ENCODE results near the gene EPHA8.
A peak's percentile ranks its signal among the peaks of the same experiment; 100 is the strongest.

EPHA8 gene

DNA sequence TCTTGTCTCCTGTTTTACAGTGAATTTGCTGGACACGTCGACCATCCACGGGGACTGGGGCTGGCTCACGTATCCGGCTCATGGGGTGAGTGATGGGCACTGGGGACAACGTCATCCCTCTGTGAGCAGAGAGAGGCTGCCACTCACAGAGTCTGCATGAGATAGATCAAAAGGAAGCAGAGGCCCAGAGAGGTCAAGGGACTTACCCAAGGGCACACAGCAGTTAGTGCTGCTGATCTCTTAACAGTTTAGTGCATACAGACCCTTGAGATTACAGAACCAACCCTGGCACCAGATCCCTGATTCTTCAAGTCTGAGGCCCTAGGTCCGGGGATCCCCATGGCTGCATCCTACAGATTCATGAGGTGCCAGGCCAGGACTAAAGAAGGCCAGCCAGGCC, 6.0 kb downstream of the EPHA8 start:
- no peak for DNase-seq

DNA sequence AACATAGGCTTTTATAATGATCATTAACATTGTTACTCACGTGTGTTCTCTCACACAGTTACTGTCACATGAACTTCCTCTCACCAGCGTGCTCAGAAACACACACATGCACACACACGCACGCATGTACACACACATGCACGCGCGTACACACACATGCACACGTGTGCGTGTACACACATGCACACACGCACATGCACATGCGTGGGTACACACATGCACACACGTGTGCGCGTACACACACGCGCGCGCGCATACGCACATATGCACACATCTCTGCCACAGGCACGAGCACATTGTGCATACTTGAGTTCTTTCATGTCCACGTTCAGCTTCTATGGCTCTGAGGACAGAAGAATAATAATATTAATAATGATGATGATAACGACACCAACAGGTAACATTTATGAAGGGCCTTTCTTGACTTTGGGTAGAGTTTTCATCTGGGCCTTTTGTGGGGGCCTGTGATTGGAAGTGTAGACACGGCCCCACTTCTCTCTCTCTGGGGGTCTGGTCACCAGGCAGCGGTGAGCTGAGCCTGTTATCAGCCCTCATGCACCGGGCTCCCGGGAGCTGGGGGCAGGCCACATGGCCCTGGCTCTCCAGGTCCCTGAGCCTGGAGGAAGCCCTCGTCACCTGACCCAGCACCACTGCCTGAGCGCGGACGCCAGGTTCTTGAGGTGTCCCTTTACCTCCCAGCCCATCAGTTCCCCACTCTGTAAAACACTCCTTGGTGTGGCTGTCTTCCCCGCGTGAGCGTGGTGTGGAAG, 7.0 kb downstream of the EPHA8 start:
- no peak for DNase-seq

DNA sequence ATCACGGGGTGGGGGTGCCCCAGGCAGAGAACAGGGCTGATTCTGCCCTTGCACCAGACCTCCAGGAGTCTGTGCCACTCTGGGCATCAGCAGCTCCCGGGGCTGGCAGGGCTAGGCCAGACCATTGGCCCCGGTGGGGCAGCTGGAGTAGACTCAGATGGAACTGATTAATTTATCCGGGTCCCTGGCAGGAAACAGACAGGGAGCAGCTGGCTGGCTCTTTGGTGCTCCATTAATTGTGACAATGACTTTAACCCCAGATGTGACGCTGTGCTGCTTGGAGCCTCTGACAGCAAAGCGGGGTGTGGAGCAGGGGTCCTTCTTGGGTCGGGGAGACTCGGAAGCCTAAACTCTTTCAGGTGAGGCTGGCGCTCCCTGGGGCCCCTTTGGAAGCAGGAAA, 9.5 kb downstream of the EPHA8 start:
- no peak for DNase-seq

DNA sequence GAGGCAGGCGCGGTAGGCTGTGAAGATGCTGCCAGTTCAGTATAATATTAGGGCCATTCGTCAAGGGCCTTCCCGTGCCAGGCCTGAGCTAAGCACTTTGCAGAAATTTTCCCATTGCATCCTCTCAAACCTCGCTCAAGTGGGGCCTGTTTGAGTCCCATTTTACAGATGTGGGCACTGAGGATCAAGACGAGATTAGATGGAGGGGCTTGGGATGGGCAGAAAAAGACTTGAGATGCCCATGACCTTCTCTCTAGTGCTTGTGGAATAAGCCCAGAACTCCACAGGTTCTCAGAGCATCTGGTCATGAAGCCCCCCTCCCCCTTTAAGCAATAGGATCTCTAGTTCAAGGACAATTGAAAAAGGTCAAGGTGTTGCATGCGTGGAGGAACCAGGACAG, 9.9 kb downstream of the EPHA8 start:
- no peak for DNase-seq

DNA sequence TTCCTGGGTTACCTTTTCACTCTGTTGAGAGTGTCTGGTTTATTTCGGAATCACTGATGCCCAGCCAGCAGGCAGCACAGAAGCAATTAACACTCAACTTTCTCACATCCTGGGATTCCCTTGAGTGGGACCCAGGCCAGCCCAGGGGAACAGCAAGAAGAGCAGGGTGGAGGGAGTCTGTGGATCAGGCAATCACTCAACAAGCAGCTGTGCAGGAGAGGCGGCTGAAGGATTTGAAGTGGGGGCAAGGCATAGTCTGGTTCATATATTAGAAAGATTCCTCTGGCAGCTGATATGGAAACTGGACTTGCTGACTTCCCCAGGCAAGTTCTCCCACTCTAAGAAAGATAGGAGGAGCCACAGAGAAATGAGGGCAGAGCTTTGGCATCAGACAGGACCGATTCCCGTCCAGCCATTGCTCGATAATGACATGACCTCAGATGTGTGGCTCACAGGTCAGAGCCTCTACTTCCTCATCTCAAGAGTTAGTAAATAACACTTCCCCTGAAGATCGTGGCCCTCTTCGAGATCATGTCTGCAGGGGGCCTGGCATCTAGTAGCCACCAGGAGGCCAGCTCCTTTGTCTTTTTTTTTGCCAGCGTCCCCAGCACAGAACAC, 12.4 kb downstream of the EPHA8 start:
- DNase-seq = no peak

DNA sequence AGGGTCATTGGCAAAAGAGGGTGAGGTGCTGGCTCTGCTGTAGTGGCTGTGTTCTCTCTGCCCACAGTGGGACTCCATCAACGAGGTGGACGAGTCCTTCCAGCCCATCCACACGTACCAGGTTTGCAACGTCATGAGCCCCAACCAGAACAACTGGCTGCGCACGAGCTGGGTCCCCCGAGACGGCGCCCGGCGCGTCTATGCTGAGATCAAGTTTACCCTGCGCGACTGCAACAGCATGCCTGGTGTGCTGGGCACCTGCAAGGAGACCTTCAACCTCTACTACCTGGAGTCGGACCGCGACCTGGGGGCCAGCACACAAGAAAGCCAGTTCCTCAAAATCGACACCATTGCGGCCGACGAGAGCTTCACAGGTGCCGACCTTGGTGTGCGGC, 12.9 kb downstream of the EPHA8 start:
- no peak for DNase-seq

DNA sequence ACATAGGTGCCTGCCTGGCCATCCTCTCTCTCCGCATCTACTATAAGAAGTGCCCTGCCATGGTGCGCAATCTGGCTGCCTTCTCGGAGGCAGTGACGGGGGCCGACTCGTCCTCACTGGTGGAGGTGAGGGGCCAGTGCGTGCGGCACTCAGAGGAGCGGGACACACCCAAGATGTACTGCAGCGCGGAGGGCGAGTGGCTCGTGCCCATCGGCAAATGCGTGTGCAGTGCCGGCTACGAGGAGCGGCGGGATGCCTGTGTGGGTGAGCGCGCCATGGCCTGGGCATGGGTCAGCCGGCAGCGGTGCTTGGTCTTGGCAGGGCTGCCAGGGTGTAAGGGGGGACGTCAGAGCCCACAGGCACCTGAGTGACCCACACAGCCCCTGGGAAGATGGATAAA, 13.3 kb downstream of the EPHA8 start:
- DNase-seq = no peak

DNA sequence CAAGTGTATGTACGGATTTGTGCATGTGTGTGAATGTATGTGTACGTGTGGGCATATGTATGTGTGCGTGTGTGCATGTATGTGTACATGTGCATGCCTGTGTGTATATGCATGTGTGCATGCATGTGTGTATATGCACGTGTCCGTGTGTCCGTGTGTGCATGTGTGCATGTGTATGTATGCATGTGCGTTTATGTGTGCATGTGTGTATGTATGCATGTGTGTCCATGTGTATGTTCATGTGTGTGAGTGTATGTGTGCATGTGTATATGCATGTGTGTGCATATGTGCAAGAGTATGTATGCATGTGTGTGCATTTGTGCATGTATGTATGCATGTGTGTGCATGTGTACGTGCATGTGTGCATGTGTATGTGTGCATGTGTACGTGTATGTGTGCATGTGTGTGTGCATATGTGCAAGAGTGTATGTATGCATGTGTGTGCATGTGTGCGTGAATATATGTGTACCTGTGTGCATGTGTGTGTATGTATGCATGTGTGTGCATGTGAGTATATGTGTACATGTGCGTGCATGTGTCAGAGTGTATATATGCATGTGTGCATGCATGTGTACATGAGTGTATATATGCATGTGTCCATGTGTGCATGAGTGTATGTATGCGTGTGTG, 15.6 kb downstream of the EPHA8 start:
- no peak for DNase-seq

DNA sequence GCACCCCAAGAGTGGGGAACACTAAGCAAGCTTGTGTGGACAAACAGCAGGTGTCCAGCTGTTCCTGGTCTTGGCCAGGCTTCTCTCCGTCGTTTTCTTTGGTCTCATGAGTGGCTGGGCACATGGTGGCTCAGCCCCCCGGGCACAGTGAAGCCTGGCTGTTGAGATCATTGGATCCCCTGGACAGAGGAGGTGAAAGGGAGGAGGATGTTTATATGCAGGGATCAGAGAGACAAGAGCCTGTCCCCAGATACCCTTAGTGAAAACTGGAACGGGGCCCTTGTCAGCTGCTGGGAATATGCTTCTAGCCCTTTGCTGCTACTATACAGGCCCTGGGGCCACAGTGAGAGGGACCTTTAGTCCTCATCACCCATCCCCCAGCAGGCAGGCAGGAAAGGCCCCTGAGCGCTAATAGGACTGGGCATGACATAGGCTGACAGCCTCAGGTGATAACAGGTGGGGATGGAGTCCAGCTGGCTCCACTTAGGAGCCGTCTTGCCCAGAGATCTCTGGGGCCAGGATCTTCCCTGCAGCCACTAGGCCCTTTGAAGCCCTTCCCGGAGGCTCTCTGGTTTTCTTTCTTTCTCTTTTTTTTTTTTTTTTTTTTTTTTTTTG, 16.4 kb downstream of the EPHA8 start:
- DNase-seq = no peak

DNA sequence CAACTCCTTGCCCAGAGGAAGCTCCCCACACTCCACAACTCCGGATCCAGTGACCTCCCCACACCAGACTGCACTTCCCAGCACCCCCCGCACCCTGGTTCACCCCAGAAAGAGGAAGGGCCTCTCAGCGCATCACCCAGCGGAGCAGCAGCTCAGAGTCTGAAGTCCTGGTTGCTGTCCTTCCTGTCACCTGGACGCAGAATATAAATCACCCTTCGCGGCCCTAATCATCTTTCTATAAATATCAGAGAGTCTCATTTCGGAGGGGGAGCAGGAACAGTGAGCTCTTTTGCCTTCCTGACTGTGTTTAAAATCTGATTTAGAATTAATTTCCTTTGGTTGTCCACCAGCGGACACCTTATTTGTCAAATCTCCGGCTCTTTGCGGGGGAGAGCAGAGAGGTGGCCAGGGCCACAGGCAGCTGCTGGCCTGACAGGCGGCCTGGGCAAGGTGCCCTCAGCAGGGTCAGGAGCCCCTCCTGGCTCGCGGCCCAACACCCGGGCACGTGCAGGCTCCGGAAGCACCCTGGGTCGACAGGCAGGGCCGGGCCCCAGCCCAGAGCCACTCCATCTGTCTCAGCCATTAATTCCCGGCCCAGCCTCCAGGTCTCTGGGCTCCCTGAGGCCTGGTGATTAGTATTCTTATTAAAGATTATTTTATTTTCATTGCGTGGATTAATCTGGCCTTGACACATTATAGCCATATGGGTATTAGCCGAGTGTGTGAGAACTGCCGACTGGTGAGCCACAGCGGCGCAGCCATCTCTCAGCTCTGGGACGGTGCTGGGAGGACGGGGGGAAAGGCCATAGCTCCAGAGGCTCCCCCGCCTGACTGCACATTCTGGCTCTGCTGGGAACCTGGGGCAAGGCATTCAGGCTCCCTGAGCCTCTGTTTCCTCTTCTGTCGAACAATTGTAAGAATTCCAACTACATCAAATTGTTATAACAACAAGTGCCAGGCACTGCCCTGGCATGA, 19.7 kb downstream of the EPHA8 start:
- DNase-seq = peak; percentile 95

DNA sequence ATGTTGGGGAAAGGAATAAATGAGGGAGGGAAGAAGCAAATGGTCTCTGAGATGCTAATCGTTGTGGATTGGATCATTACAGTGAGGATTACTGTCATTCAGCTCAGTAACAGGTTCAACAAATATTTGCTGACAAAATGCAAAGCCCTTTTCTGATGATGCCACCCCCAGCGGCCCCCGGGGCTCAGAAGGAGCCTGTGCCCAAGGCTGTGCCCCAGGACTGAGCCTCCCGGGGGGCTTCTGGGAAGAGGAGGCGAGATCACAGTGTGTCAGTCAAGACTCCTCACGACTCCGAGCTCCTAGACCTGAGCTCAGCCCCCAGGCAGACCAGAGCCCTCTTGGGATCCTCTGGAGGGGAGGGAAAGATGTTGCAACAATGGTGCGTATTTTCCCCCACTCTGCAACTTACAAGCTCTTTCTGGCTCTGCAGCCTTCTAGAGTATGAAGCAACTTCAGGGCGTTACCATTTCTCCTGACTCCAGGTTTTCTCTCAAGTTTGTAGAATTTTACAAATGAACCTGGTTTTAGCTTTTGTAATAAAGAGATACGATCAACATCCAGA, 20.8 kb downstream of the EPHA8 start:
- DNase-seq = peak; percentile 78

DNA sequence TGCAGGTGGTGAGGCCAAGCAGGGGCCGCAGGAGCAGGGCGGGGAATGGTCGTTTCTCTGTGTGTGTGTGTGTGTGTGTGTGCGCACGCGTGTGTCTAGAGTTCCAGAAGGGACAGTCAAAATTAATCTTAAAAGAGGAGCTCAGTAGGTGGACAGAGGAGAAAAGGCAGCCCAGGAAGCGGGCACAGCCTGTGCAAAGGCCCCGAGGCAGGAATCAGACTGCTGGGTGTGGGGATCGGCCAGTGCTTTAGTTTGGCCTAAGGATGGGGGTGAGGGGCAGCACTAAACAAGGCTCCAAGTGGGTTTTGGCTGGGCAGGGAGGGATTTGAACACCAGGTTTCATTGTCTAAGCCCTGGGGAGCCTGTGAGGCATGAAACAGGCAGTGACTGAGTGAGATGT, 21.7 kb downstream of the EPHA8 start:
- DNase-seq = no peak

DNA sequence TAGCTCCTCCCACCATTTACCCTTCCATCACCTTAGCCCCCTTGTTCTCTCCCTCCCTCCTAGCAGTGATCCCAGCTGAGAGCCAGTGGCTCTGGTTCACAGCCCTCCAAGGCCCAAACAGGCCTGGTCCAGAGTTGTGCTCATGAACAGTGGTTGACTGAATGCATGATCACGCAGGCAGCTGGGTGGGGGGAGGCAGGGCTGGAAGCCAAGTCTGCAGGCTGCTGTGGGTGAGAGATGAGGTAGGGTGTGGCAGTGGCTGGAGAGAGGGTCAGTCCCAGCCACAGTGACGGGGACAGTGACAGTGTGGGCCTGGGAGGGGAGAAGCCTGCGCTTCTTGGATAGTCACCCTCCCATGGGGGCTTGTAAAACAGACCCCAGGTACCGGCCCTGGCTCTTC, 22.2 kb downstream of the EPHA8 start:
- peak; percentile 30 for DNase-seq

DNA sequence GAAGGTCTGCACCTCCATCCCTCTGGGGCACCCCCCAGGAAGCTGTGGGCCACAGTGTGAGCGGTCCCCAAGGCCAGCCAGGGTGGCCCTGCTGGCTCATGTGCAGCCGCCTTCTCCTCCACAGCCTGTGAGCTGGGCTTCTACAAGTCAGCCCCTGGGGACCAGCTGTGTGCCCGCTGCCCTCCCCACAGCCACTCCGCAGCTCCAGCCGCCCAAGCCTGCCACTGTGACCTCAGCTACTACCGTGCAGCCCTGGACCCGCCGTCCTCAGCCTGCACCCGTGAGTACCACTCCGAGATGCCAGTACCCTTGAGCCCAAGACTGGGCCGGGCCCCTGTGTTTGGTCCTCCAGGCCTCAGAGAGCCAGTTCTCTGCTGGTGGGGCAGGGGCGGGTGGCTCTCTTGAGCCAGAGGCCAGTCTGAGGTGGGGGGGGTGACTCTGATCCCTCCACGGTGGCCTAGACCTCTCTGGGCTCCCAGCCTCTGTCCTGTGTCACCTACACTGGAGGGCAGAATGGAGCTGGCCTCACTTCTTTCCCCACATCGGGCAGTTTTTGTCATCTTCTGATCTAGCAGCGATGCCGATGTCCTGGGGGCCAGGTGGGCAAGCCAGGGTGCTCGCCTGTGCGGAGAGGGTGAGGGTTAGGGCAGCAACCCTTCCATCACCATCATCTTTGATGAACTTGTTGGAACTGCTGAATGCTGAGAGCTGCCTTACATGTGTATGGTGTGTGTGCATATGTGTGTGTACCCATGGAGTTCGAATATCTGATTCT, 23.3 kb downstream of the EPHA8 start:
- no peak for DNase-seq

DNA sequence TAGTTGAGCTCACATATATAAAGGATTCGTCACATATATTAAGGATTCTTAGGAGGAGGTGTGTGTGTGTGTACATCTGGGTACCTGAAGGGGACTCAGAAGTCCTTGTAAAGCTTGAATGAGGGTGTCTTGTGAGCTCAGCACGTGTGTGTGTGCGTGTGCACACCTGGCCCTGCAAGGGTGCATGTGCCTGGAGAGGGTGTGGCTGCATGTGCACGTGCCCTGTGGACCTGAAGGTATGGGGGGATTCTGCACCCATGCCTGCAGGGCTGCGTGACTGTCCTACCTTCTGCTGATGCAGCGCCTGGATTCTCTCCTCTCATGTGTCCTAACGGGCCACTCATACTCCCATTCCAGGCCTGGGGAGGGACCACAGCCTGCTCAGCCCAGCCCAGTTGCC, 24.0 kb downstream of the EPHA8 start:
- no peak for DNase-seq

DNA sequence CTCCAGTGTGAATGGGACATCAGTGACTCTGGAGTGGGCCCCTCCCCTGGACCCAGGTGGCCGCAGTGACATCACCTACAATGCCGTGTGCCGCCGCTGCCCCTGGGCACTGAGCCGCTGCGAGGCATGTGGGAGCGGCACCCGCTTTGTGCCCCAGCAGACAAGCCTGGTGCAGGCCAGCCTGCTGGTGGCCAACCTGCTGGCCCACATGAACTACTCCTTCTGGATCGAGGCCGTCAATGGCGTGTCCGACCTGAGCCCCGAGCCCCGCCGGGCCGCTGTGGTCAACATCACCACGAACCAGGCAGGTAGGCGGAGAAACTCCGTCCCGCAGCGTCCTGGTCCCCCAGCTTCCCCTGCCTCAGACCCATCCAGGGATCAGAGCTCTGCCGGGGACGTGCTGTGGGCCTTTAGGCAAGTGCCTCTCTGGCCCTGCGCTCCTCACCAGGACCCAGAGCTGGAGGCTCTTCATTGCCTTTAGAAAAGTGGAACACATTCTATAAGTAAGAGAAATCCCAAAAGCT, 25.7 kb downstream of the EPHA8 start:
- DNase-seq = no peak

DNA sequence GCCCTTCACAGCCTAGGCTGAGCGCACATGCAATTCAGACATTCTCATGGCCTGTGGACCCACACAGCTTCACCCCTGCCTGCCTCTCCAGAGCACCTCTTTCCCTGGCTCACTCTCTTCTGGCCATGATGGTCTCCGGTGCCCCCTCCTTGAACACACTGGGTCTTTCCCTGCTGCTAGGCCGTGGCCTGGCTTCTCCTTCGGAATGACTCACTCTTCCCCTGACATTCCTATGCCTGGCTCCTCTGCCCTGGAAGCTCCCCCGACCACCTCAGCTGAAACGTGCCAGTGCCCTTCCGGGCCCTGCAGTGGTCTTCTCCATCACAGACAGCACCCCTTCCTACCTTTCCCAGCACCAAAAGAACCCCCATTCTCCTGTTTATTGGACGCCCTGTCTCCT, 28.3 kb downstream of the EPHA8 start:
- no peak for DNase-seq

DNA sequence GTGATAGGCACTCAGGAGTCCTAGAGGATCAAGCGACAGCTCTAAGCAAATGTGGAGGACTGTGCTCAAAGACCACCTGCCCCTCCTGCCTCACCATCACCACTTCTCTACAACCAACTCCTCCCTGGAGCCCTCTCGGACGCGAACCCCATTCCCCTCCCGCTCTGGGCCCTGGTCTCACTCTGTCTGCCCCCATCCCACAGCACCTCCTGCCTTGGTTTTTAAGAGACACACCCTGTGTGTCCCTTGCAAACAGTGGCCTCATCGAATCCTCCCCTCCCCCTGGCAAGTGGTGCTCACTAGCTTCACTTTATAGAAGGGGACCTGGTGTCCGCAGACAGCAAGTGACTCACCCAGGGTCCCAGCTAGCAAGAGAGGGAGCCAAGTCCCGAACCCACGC, 28.8 kb downstream of the EPHA8 start:
- DNase-seq = no peak

DNA sequence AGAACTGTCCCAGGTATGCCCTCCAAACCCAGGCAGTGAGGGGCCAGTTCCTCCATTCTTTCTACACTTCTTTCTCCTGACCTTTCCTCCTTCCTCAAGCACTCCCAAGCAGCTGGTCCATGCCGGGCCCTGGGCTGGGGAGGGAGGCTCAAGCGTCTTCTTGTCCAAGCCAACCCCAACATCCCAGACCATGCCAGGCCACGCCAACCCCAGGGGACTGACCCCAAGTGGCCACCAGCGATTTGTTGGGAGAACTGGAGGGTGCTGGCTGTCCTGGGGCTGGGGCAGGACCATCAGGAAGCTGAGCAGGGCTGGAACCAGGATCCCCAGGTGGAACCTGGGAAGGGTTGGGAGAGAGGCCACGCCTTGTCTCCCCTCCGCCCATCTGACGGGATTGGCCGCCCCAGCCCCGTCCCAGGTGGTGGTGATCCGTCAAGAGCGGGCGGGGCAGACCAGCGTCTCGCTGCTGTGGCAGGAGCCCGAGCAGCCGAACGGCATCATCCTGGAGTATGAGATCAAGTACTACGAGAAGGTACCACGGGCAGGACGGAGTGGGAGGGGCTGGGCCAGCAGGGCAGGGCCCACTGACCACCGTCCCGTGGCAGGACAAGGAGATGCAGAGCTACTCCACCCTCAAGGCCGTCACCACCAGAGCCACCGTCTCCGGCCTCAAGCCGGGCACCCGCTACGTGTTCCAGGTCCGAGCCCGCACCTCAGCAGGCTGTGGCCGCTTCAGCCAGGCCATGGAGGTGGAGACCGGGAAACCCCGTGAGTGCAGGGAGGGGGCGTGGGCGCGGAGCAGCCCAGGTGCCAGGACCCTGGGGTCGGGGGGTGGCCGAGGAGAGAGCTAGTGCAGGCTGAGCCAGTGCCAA, 29.9 kb downstream of the EPHA8 start:
- no peak for DNase-seq

DNA sequence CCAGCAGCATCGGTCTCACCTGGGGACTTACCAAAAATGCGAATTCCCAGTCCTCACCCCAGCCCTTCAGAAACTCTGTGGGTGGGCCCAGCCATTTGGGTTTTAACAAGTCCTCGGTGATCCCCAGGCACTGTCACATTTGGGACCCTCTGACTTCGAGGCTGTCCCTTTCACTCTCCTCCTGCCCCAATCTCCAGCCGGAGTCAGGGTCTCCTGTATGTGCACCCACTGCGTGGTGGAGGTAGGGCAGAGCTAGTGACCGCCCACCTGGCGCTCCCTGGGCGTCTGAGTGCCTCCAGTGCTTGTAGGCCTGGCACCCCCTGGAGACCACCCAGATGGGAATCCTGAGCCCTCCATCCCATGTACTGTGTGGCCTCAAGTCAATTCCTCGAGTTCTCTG, 31.1 kb downstream of the EPHA8 start:
- DNase-seq = no peak

Data from NCI-H82 (cell line).